Mucosa of descending colon (tissue), 3 donors: ENCODE data around the gene CREB5. TPM values are rescaled to one million over a fixed set of nuclear protein-coding genes. Genes with fewer than 3 reads are reported as not detected.

Experiments
- ATAC-seq: fragments of 200-7000 bp; cut with Tn5 transposase; one replicate; pipeline ENCODE4 v1.9.1; 2020; ENCODE audit warnings: mild to moderate bottlenecking, moderate library complexity
- DNase-seq, 3 donors: peaks; one replicate each; pipeline ENCODE4 v3.0.0-alpha.2; 2020
- H3K36me3 ChIP-seq: fragments of 200-600 bp; one replicate; pipeline ENCODE4 v1.8.0; 2021; ENCODE audit warnings: low read depth, mild to moderate bottlenecking
- H3K4me1 ChIP-seq: fragments of 200-600 bp; one replicate; pipeline ENCODE4 v1.8.0; 2021; ENCODE audit warnings: low read depth, mild to moderate bottlenecking
- H3K4me3 ChIP-seq: fragments of 200-600 bp; one replicate; pipeline ENCODE4 v1.8.0; 2021; ENCODE audit warnings: mild to moderate bottlenecking
- H3K9me3 ChIP-seq: fragments of 200-600 bp; one replicate; pipeline ENCODE4 v1.8.0; 2021; ENCODE audit warnings: mild to moderate bottlenecking
- CTCF ChIP-seq: fragments of 200-600 bp; IDR thresholded peaks from one replicate; pipeline ENCODE4 v1.8.0; 2022; ENCODE audit warnings: antibody characterized with exemption, mild to moderate bottlenecking
- intact Hi-C, 2 donors: fragments of 100-400 bp; cut with DNase I in 1 of 2; cut with micrococcal nuclease in 1 of 2; formaldehyde crosslinking; loops; one replicate each; pipeline versions ENCODE4 v1.11.0 to v1.11.1; 2022; cut with DNase I, micrococcal nuclease
- total RNA-seq, 3 donors: library from RNA; stranded (reverse); fragmentation: NEBNext Ultra II Directional in 2 of 3; extraction: Animal tissue kit (Norgen Biotek cat#: 25700) in 2 of 3; gene quantifications; one replicate each; pipeline versions ENCODE4 v1.2.1 to v1.2.4, GENCODE V29; 2021 to 2023
- donor health status: DM: no; HTN: no; CAD: no; lungs with moderate emphysema.
- donor health status: DM: no; HTN: no; CAD: no.
- donor health status: DM: no; HTN: yes; CAD: no.

Gene CREB5
- total RNA-seq, 3 donors from 2014 or later = 0.61 to 5.4 (median 1.9) TPM

- DNase-seq (no peak), ATAC-seq (no peak)
- intact Hi-C loops = no loop called here
- no peak for TF ChIP-seq CTCF
- Histone ChIP-seq H3K4me1 (no peaks in the 10 kb centered on the region), H3K36me3 (no peaks in the 10 kb centered on the region), H3K9me3 (no peaks in the 10 kb centered on the region), H3K4me3 (no peak overlapping the region)
Measured at GRCh38 chr7:28564755-28565374, 152.5 kb downstream of the CREB5 start.

GRCh38 chr7:28565980-28566379, 153.7 kb downstream of the CREB5 start:
- intact Hi-C loops = no loop called here
- ATAC-seq (no peak), DNase-seq (no peak)
- no peaks in the 10 kb centered on the region for H3K9me3 ChIP-seq
- H3K4me1 ChIP-seq = no peaks in the 10 kb centered on the region
- TF ChIP-seq CTCF = no peak
- H3K36me3 ChIP-seq = no peaks in the 10 kb centered on the region
- no peak overlapping the region for H3K4me3 ChIP-seq

- peak in 1 of 3 donors; percentile 44 for DNase-seq
- no peaks in the 10 kb centered on the region for H3K4me1 ChIP-seq
- H3K36me3 ChIP-seq = no peaks in the 10 kb centered on the region
- ATAC-seq = no peak
- H3K9me3 ChIP-seq = no peaks in the 10 kb centered on the region
- intact Hi-C loops = no loop called here
- H3K4me3 ChIP-seq = no peak overlapping the region
- TF ChIP-seq CTCF = no peak
Measured at GRCh38 chr7:28570113-28570969, 158.0 kb downstream of the CREB5 start.

- Histone ChIP-seq H3K9me3 (no peaks in the 10 kb centered on the region), H3K36me3 (no peaks in the 10 kb centered on the region), H3K4me1 (no peaks in the 10 kb centered on the region), H3K4me3 (no peak overlapping the region)
- TF ChIP-seq CTCF = no peak
- intact Hi-C loops = no loop called here
- no peak for DNase-seq
- ATAC-seq = no peak
Measured at GRCh38 chr7:28570970-28571288, 158.6 kb downstream of the CREB5 start.

GRCh38 chr7:28571405-28571804, 159.1 kb downstream of the CREB5 start:
- no peaks in the 10 kb centered on the region for H3K4me1 ChIP-seq
- H3K4me3 ChIP-seq = no peak overlapping the region
- intact Hi-C loops = no loop called here
- no peaks in the 10 kb centered on the region for H3K9me3 ChIP-seq
- no peak for ATAC-seq
- no peaks in the 10 kb centered on the region for H3K36me3 ChIP-seq
- TF ChIP-seq CTCF = no peak
- no peak for DNase-seq
